ENCODE measurements around the gene ALG14. TPM values are rescaled to one million over a fixed set of nuclear protein-coding genes. Genes with fewer than 3 reads are reported as not detected.

ALG14 gene
- total and polyA plus RNA-seq, 10 of the 15 experiments (the other 5 are each of a cell fraction or from before 2014, with no cell fraction given): 2.6 to 19.2 (median 7.5) TPM

DNA sequence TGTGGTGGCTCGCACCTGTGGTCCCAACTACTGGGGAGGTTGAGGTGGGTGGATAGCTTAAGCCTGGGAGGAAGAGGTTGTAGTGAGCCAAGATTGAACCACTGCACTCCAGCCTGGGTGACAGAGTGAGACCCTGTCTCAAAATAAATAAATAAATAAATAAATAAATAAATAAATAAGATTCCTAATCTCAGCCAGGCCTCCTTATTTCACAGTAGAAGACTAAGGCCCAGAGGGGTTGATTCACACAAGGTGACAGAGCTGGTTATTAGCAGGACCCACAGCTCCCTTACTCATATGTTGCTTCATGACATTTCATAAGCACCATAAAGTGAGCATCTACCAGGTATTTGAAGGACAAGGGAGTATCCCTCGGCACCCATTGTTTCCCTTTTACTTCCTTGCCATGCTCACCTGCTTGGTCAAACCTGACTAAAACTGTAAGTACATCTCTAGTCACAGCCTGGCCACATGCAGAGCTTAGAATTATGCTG, 32.7 kb downstream of the ALG14 start (continued):
- TF ChIP-seq, protein P1, sequence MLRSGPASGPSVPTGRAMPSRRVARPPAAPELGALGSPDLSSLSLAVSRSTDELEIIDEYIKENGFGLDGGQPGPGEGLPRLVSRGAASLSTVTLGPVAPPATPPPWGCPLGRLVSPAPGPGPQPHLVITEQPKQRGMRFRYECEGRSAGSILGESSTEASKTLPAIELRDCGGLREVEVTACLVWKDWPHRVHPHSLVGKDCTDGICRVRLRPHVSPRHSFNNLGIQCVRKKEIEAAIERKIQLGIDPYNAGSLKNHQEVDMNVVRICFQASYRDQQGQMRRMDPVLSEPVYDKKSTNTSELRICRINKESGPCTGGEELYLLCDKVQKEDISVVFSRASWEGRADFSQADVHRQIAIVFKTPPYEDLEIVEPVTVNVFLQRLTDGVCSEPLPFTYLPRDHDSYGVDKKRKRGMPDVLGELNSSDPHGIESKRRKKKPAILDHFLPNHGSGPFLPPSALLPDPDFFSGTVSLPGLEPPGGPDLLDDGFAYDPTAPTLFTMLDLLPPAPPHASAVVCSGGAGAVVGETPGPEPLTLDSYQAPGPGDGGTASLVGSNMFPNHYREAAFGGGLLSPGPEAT (IDR thresholded peaks at IDR 0.05; ENCODE audit: low read depth): no peak
- TF ChIP-seq IRF4 (IDR thresholded peaks at IDR 0.05; ENCODE audit: low read depth, low read length): no peak
- no peak for TF ChIP-seq ZNF384 (IDR thresholded peaks at IDR 0.05; ENCODE audit: borderline replicate concordance, low read depth, low read length)

DNA sequence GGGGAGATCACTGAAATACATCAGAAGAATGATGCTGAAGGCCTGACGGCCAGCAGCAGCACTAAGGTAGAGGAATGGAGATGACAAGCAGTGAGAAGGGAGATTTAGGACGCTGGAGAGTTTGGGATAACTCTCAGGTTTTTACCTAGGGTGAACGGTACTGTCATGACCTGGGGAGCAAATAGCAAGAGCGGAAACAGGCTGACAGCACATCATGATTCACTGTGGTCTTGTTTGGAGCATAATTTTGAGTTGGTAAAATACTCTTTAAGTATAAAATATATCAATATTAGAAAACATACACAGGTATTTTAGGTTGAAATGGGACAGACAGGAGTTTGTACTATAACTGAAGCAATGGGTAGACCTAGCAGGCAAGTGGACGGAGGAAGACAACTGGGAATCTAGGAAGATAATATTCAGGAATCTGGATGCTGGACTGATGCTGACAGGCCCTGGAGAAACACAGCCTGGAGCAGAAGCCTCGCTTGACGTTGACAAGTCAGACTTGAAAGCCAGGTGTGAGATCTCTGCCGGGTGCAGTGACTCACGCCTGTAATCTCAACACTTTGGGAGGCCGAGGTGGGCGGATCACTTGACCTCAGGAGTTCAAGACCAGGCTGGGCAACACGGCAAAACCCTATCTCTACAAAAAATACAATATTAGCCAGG, 33.3 kb downstream of the ALG14 start:
- H3K4me3 ChIP-seq: no peak overlapping the region
- no peak overlapping the region for H2AFZ ChIP-seq (ENCODE audit: control insufficient read depth, low read depth, low read length)
- no peak overlapping the region for H3K27ac ChIP-seq (ENCODE audit: control insufficient read depth, insufficient read depth)
- in situ Hi-C loops (cut with MboI): loop anchor here (5.0 kb wide), 1 partner anchor 187 kb away; no protein-coding TSS in a partner anchor
- H3K4me1 ChIP-seq (ENCODE audit: control insufficient read depth, insufficient read depth, low read length): no peaks in the 10 kb centered on the region
- no peak overlapping the region for H3K4me2 ChIP-seq (ENCODE audit: control insufficient read depth, insufficient read depth)
- RAD21 ChIA-PET (ENCODE audit: unreplicated experiment): interaction anchor here (3.0 kb wide), 1 partner anchor 184 kb away, joined by 67 read pairs; no protein-coding TSS in a partner anchor
- SMC1A ChIA-PET (ENCODE audit: uncharacterized antibody, unreplicated experiment): interaction anchor here (2.8 kb wide), 1 partner anchor 184 kb away, joined by 52 read pairs; no protein-coding TSS in a partner anchor
- H3K79me2 ChIP-seq (ENCODE audit: control insufficient read depth, insufficient read depth, low read length): no peaks in the 10 kb centered on the region
- CTCF ChIA-PET: interaction anchor here (1.3 to 2.8 kb wide), 2 partner anchors 184 to 722 kb away, joined by 3 to 95 read pairs; no protein-coding TSS in a partner anchor
- ATAC-seq (no peak), DNase-seq (ENCODE audit: low read depth, low spot score) (no peak), FAIRE-seq (no peak)
- BruUV-seq (replicated peaks): no TSS peak
- intact Hi-C loops (cut with micrococcal nuclease; ENCODE audit: unreplicated experiment): no loop called here
- H3K36me3 ChIP-seq (ENCODE audit: control insufficient read depth in 2 of 2, insufficient read depth in 2 of 2, low read length in 1 of 2): no peaks in the 10 kb centered on the region
- POLR2A ChIA-PET: no interaction called here
- H3K27me3 ChIP-seq (replicated peaks in 1 of 2; ENCODE audit: control insufficient read depth in 2 of 2, insufficient read depth in 2 of 2, low read length in 1 of 2): no peaks in the 10 kb centered on the region
- WGBS (ENCODE audit: insufficient coverage, insufficient replicate concordance, low lambda C conversion rate, missing lambda C conversion rate): 86% methylated on average over 12 of the region's 12 CpGs
- no peak overlapping the region for H3K9ac ChIP-seq (ENCODE audit: control insufficient read depth, insufficient read depth, low read length)
- TF ChIP-seq, protein P2, sequence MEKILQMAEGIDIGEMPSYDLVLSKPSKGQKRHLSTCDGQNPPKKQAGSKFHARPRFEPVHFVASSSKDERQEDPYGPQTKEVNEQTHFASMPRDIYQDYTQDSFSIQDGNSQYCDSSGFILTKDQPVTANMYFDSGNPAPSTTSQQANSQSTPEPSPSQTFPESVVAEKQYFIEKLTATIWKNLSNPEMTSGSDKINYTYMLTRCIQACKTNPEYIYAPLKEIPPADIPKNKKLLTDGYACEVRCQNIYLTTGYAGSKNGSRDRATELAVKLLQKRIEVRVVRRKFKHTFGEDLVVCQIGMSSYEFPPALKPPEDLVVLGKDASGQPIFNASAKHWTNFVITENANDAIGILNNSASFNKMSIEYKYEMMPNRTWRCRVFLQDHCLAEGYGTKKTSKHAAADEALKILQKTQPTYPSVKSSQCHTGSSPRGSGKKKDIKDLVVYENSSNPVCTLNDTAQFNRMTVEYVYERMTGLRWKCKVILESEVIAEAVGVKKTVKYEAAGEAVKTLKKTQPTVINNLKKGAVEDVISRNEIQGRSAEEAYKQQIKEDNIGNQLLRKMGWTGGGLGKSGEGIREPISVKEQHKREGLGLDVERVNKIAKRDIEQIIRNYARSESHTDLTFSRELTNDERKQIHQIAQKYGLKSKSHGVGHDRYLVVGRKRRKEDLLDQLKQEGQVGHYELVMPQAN (conservative IDR thresholded peaks at IDR 0.05): no peak
- TF ChIP-seq MEF2A (IDR thresholded peaks at IDR 0.05; ENCODE audit: insufficient read depth, low read depth, low read length) (no peak), SIN3A (IDR thresholded peaks at IDR 0.05; ENCODE audit: low read depth, low read length) (no peak), SIX5 (IDR thresholded peaks at IDR 0.05; ENCODE audit: low read depth, low read length, severe bottlenecking) (no peak), FOS (IDR thresholded peaks at IDR 0.05; ENCODE audit: borderline replicate concordance, extremely low read depth, insufficient read length) (no peak), KLF5 (IDR thresholded peaks at IDR 0.05; ENCODE audit: partially characterized antibody) (no peak)
- TF ChIP-seq, protein P3, sequence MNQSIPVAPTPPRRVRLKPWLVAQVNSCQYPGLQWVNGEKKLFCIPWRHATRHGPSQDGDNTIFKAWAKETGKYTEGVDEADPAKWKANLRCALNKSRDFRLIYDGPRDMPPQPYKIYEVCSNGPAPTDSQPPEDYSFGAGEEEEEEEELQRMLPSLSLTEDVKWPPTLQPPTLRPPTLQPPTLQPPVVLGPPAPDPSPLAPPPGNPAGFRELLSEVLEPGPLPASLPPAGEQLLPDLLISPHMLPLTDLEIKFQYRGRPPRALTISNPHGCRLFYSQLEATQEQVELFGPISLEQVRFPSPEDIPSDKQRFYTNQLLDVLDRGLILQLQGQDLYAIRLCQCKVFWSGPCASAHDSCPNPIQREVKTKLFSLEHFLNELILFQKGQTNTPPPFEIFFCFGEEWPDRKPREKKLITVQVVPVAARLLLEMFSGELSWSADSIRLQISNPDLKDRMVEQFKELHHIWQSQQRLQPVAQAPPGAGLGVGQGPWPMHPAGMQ (IDR thresholded peaks at IDR 0.05; ENCODE audit: borderline replicate concordance): no peak
- TF ChIP-seq, protein P4, sequence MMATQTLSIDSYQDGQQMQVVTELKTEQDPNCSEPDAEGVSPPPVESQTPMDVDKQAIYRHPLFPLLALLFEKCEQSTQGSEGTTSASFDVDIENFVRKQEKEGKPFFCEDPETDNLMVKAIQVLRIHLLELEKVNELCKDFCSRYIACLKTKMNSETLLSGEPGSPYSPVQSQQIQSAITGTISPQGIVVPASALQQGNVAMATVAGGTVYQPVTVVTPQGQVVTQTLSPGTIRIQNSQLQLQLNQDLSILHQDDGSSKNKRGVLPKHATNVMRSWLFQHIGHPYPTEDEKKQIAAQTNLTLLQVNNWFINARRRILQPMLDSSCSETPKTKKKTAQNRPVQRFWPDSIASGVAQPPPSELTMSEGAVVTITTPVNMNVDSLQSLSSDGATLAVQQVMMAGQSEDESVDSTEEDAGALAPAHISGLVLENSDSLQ (IDR thresholded peaks at IDR 0.05): no peak
- TF ChIP-seq, protein P5, sequence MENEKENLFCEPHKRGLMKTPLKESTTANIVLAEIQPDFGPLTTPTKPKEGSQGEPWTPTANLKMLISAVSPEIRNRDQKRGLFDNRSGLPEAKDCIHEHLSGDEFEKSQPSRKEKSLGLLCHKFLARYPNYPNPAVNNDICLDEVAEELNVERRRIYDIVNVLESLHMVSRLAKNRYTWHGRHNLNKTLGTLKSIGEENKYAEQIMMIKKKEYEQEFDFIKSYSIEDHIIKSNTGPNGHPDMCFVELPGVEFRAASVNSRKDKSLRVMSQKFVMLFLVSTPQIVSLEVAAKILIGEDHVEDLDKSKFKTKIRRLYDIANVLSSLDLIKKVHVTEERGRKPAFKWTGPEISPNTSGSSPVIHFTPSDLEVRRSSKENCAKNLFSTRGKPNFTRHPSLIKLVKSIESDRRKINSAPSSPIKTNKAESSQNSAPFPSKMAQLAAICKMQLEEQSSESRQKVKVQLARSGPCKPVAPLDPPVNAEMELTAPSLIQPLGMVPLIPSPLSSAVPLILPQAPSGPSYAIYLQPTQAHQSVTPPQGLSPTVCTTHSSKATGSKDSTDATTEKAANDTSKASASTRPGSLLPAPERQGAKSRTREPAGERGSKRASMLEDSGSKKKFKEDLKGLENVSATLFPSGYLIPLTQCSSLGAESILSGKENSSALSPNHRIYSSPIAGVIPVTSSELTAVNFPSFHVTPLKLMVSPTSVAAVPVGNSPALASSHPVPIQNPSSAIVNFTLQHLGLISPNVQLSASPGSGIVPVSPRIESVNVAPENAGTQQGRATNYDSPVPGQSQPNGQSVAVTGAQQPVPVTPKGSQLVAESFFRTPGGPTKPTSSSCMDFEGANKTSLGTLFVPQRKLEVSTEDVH (IDR thresholded peaks at IDR 0.05; ENCODE audit: low read depth, partially characterized antibody): no peak
- no peaks in the 10 kb centered on the region for H4K20me1 ChIP-seq (ENCODE audit: control insufficient read depth, insufficient read depth)
- no peaks in the 10 kb centered on the region for H3K9me3 ChIP-seq (replicated peaks; ENCODE audit: control insufficient read depth, insufficient read depth, low read length)
